Measurements from ENCODE around the gene SLC24A3.

DNA sequence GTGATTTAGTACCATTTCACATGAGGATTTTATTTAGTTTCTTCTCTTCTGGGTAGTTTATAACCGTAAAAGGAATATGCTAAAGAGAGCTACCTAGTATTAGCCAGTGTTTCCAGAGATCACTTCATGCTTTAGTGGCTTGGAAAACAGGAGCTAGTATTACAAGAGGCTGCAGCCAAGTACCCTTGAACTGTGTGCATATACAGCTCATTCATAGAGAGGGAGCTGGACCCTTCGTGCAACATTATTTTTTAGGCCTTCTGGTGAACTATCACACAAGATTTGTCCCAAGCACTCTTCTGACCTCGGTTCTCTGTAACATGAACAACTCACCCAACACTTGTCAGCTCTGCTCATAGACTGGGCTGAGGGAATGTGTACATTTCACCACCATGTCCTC lies 470.7 kb downstream of the SLC24A3 start:
- TF ChIP-seq, protein P1, sequence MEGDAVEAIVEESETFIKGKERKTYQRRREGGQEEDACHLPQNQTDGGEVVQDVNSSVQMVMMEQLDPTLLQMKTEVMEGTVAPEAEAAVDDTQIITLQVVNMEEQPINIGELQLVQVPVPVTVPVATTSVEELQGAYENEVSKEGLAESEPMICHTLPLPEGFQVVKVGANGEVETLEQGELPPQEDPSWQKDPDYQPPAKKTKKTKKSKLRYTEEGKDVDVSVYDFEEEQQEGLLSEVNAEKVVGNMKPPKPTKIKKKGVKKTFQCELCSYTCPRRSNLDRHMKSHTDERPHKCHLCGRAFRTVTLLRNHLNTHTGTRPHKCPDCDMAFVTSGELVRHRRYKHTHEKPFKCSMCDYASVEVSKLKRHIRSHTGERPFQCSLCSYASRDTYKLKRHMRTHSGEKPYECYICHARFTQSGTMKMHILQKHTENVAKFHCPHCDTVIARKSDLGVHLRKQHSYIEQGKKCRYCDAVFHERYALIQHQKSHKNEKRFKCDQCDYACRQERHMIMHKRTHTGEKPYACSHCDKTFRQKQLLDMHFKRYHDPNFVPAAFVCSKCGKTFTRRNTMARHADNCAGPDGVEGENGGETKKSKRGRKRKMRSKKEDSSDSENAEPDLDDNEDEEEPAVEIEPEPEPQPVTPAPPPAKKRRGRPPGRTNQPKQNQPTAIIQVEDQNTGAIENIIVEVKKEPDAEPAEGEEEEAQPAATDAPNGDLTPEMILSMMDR (conservative IDR thresholded peaks at IDR 0.05), result no peak
- no peak for TF ChIP-seq EZH2 (IDR thresholded peaks at IDR 0.05; ENCODE audit: low read depth)

All from PC-9 (cell line).